ACC112 (cell line): ENCODE results near the gene TMEM79.

ENCODE experiments used
- H2AFZ ChIP-seq: fragments of 200-600 bp; sonication (generic); one replicate; pipeline ENCODE4 v1.6.0; 2017; ENCODE audit warnings: antibody characterized with exemption, low read length; ENCODE audit not compliant: unreplicated experiment
- H3K27ac ChIP-seq: fragments of 200-600 bp; sonication (generic); 2 replicates; pipeline ENCODE4 v1.5.1; 2014; ENCODE audit warnings: low read depth, mild to moderate bottlenecking, antibody characterized with exemption, low read length, moderate library complexity
- H3K27me3 ChIP-seq: fragments of 200-600 bp; sonication (generic); 2 replicates; pipeline ENCODE4 v1.6.1; 2014; ENCODE audit warnings: mild to moderate bottlenecking, antibody characterized with exemption, low read length, moderate library complexity, mixed read lengths; ENCODE audit not compliant: insufficient read depth
- H3K36me3 ChIP-seq: fragments of 200-600 bp; sonication (generic); 2 replicates; pipeline ENCODE4 v1.6.1; 2016; ENCODE audit warnings: mild to moderate bottlenecking, antibody characterized with exemption, low read length, moderate library complexity, mixed read lengths; ENCODE audit not compliant: insufficient read depth
- H3K4me1 ChIP-seq: fragments of 200-600 bp; sonication (generic); one replicate; pipeline ENCODE4 v1.6.1; 2016; ENCODE audit warnings: low read length, mixed read lengths; ENCODE audit not compliant: insufficient read depth, unreplicated experiment, control insufficient read depth
- H3K4me3 ChIP-seq: fragments of 200-600 bp; sonication (generic); 2 replicates; pipeline ENCODE4 v1.5.1; 2014; ENCODE audit warnings: mild to moderate bottlenecking, low read depth, low read length
- H3K79me2 ChIP-seq: fragments of 200-600 bp; sonication (generic); one replicate; pipeline ENCODE4 v1.6.0; 2016; ENCODE audit warnings: low read length; ENCODE audit not compliant: control insufficient read depth, unreplicated experiment, insufficient read depth

Gene TMEM79

DNA sequence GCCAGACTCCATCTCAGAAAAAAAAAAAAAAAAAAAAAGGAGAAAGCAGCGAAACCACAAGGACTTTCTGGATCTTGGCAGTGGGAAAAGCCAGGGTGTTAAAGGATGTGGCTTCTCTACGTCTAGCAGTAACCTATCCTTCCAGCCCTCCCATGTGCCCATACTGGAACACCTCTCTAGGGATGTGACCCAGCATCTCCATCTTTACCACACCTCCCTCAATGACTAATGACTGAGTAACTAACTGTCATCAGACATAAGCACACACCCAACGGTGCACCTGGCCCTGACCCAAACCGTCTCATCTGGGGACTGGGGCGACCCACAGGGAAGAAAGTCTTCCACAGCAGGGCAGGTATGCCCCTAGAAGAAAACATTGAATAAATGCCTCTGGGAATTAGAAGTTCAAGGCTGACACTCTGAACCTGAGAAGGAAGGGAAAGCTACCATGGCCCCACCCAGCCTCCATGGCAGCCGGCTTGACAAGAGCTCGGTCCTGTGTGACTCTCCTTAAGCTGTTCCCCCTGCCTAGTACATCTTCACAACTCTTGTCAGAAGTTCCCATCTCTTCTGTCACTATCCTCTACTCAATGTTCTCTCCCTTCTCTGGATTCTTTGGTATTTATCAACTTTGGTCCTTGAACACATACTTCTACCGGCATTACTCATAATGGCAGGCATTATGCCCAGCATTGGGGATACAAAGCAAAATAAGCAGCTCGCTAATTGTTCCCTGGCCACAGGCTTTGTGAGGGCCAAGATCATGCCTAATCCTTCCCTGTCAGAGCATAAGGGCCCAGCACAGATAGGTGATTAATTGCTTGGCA lies 21.5 kb upstream of the TMEM79 start:
- H2AFZ ChIP-seq = no peak overlapping the region
- peaks cover 2% of the 10 kb centered on the region for H3K79me2 ChIP-seq
- no peak overlapping the region for H3K4me3 ChIP-seq
- H3K4me1 ChIP-seq = peaks cover 18% of the 10 kb centered on the region
- H3K36me3 ChIP-seq = peaks cover 51% of the 10 kb centered on the region
- H3K27ac ChIP-seq = peak overlapping the region; percentile 85
- no peaks in the 10 kb centered on the region for H3K27me3 ChIP-seq

DNA sequence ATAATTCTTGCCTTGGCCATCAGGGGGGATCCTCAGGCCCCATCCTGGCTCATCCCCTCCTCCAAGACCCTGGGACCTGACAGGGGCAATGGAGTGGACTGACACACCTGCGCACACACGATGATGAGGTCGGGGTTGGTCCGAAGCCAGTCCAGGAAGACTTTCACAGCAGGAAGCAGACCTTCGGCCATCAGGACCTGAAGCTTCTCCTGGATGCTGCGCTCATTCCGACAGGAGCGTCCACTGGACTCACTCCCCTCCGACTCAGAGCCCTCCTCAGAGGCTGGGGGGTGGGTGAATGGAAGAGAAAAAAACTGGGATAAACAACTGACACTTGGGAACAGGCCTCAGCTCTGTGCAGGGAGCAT lies 20.9 kb upstream of the TMEM79 start:
- Histone ChIP-seq H3K27ac (peak overlapping the region; percentile 85), H3K36me3 (peaks cover 55% of the 10 kb centered on the region), H2AFZ (no peak overlapping the region), H3K4me1 (peaks cover 22% of the 10 kb centered on the region), H3K79me2 (peaks cover 2% of the 10 kb centered on the region), H3K4me3 (no peak overlapping the region), H3K27me3 (no peaks in the 10 kb centered on the region)

GRCh38 chr1:156266051-156266450 lies 18.1 kb upstream of the TMEM79 start:
- Histone ChIP-seq H3K36me3 (peaks cover 35% of the 10 kb centered on the region), H2AFZ (no peak overlapping the region), H3K4me3 (no peak overlapping the region), H3K27ac (no peak overlapping the region), H3K4me1 (peaks cover 26% of the 10 kb centered on the region), H3K79me2 (peaks cover 1% of the 10 kb centered on the region), H3K27me3 (no peaks in the 10 kb centered on the region)

GRCh38 chr1:156268336-156268735 lies 15.8 kb upstream of the TMEM79 start:
- H3K36me3 ChIP-seq = peaks cover 36% of the 10 kb centered on the region
- peaks cover 12% of the 10 kb centered on the region for H3K4me1 ChIP-seq
- H3K79me2 ChIP-seq = peaks cover 2% of the 10 kb centered on the region
- no peak overlapping the region for H2AFZ ChIP-seq
- no peaks in the 10 kb centered on the region for H3K27me3 ChIP-seq
- H3K4me3 ChIP-seq = no peak overlapping the region
- H3K27ac ChIP-seq = no peak overlapping the region

DNA sequence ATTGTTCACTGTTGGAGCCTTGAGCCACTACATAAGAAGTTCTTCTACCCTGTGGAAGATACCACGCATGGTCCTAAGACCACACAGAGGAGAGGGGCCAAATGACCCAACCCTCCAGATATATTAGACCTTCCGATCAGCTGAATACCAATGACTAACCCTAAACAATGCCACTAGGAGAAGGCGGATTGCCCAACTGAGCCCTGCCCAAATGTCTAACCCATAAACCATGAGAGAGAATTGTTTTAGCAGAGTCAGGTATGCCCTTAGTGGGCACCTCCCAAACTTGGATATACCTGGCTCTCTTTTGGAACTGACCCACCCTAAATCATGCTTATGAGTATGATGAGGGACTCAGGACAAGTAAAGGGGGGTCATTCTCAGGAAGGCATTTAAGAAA lies 13.8 kb upstream of the TMEM79 start:
- Histone ChIP-seq H2AFZ (no peak overlapping the region), H3K27ac (no peak overlapping the region), H3K4me3 (no peak overlapping the region), H3K27me3 (no peaks in the 10 kb centered on the region), H3K79me2 (peaks cover 2% of the 10 kb centered on the region), H3K36me3 (peaks cover 29% of the 10 kb centered on the region), H3K4me1 (peaks cover 8% of the 10 kb centered on the region)

GRCh38 chr1:156276532-156276931 lies 7.6 kb upstream of the TMEM79 start:
- H3K4me1 ChIP-seq = peaks cover 15% of the 10 kb centered on the region
- no peak overlapping the region for H2AFZ ChIP-seq
- H3K27ac ChIP-seq = peak overlapping the region; percentile 23; the same call in 1 of the 2 replicates
- no peaks in the 10 kb centered on the region for H3K27me3 ChIP-seq
- H3K79me2 ChIP-seq = peaks cover 34% of the 10 kb centered on the region
- H3K36me3 ChIP-seq = peaks cover 23% of the 10 kb centered on the region
- no peak overlapping the region for H3K4me3 ChIP-seq

GRCh38 chr1:156276966-156277381 lies 7.2 kb upstream of the TMEM79 start:
- H3K79me2 ChIP-seq = peaks cover 39% of the 10 kb centered on the region
- H3K27ac ChIP-seq = peak overlapping the region; percentile 23; the same call in 1 of the 2 replicates
- H3K4me3 ChIP-seq = no peak overlapping the region
- H2AFZ ChIP-seq = no peak overlapping the region
- H3K27me3 ChIP-seq = no peaks in the 10 kb centered on the region
- peaks cover 18% of the 10 kb centered on the region for H3K4me1 ChIP-seq
- H3K36me3 ChIP-seq = peaks cover 23% of the 10 kb centered on the region

DNA sequence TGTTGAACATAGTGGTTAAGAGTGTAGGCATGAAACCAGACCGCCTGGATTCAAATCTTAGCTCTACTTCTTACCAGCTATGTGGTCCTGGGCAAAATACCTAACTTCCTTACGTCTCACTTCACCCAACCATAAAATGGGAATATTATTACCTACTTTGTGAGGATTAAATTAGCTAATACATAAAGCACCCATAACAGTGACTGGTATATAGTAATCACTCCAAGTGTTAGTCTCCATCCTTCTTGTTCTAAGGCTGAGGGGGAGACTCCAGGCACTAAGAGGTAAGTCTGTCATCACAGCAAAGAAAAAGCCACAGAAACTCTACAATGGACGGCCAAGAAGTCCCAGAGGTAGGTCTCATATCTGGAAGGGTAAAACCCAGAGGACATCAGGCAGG lies 4.3 kb upstream of the TMEM79 start:
- Histone ChIP-seq H3K4me1 (peaks cover 33% of the 10 kb centered on the region), H3K36me3 (peaks cover 15% of the 10 kb centered on the region; the same call in 1 of the 2 replicates), H3K27me3 (no peaks in the 10 kb centered on the region), H3K27ac (no peak overlapping the region), H3K79me2 (peaks cover 52% of the 10 kb centered on the region), H3K4me3 (no peak overlapping the region), H2AFZ (no peak overlapping the region)

GRCh38 chr1:156281281-156281680 lies 2.8 kb upstream of the TMEM79 start:
- H3K4me1 ChIP-seq = peaks cover 36% of the 10 kb centered on the region
- peak overlapping the region; percentile 89 for H3K4me3 ChIP-seq
- H3K36me3 ChIP-seq = peaks cover 8% of the 10 kb centered on the region; the same call in 1 of the 2 replicates
- no peak overlapping the region for H2AFZ ChIP-seq
- H3K27ac ChIP-seq = peak overlapping the region; percentile 76
- no peaks in the 10 kb centered on the region for H3K27me3 ChIP-seq
- peaks cover 52% of the 10 kb centered on the region for H3K79me2 ChIP-seq

DNA sequence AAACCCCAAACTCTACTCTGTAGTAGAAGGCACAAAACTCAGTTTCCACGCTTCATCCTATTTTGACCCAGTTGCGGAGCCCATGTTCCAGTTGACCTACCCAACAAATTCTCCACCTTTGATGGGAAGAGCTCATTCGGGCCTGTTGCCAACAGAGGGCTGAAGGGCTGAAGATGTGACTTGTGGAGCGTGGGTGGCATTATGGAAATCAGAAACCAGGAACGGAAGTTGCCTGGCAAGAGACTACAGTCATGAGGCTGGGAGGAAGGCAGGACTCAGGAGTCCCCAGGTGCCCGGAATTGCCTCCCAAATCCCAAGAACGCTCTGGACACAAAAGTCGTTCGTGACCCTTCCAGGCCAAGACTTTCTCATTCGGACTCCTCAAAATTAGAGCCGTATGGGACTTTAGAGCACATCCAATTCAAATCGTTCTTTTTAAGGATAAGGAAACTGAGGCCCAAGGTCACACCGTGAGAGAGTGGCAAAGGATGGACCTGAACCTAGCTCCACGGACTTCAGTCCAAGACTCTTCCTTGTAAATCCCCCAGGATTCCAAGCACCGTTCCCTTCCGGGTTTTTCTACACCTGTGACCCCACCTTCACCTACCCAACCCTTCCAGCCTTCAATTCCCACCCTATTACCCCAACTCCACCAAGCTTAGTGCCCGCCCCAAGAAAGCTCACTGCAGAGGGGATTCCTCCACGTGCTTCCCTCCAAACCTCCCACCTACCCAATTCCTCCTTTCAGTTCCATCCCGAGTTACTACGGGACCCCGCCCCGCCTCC lies 2.2 kb upstream of the TMEM79 start:
- Histone ChIP-seq H3K4me3 (peak overlapping the region; percentile 89), H3K36me3 (peaks cover 8% of the 10 kb centered on the region; the same call in 1 of the 2 replicates), H3K79me2 (peaks cover 52% of the 10 kb centered on the region), H3K27ac (peak overlapping the region; percentile 76), H2AFZ (no peak overlapping the region), H3K4me1 (peaks cover 34% of the 10 kb centered on the region), H3K27me3 (no peaks in the 10 kb centered on the region)
